CD4-positive, alpha-beta T cell treated with Interleukin-15 for 1 hour (primary cell): ENCODE measurements around the gene AQP2.

Source experiments
- DNase-seq: peaks from one replicate; pipeline ENCODE4 v3.0.0-alpha.2; 2020

The AQP2 gene, protein sequence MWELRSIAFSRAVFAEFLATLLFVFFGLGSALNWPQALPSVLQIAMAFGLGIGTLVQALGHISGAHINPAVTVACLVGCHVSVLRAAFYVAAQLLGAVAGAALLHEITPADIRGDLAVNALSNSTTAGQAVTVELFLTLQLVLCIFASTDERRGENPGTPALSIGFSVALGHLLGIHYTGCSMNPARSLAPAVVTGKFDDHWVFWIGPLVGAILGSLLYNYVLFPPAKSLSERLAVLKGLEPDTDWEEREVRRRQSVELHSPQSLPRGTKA

GRCh38 chr12:49950273-49951251 lies at the start of gene AQP2:
AQP2 (plus strand) TSS chr12:49950737; CDS start chr12:49950831, 94 bp downstream.
- no peak for DNase-seq

DNA sequence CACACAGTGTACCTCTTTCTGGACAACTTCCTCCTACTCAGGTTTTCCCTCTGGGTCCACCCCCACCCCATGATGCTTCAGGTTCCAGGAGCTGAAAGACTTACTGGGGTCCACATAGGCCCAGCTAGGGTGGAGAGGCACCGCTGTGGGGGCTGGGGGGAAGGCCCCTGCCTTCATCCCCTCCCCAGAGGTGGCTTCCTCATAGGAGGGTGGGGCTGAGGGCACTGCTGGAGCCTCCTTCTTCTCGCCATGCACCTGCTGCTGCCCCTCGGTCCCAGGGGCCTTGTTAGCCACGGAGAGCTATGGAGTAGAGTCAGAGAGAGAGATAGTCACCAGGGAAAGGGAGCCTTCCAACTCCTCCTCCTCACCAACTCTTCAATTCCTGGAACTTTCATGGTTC lies 49.5 kb upstream of the AQP2 start:
- no peak for DNase-seq

- no peak for DNase-seq
Measured at GRCh38 chr12:49901986-49902385, 48.6 kb upstream of the AQP2 start.

GRCh38 chr12:49902399-49903350 lies 47.9 kb upstream of the AQP2 start:
- no peak for DNase-seq

DNA sequence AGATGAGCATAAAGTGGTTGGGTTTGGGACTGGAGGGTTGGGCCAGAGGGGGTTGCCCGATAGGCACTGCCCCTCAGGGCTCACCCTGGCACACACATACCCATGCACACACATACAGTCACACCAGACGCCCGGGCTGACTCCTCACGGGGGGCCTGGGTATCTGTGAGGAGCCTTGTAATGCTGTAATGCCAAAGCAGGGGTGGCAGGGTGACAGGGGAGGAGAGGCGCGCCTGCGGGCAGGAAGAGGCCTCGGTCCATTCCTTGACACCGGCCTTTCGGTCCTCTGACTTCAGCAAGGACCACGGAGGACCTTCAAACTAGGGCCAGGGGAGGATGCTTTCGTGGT lies 47.2 kb upstream of the AQP2 start:
- DNase-seq: no peak

DNA sequence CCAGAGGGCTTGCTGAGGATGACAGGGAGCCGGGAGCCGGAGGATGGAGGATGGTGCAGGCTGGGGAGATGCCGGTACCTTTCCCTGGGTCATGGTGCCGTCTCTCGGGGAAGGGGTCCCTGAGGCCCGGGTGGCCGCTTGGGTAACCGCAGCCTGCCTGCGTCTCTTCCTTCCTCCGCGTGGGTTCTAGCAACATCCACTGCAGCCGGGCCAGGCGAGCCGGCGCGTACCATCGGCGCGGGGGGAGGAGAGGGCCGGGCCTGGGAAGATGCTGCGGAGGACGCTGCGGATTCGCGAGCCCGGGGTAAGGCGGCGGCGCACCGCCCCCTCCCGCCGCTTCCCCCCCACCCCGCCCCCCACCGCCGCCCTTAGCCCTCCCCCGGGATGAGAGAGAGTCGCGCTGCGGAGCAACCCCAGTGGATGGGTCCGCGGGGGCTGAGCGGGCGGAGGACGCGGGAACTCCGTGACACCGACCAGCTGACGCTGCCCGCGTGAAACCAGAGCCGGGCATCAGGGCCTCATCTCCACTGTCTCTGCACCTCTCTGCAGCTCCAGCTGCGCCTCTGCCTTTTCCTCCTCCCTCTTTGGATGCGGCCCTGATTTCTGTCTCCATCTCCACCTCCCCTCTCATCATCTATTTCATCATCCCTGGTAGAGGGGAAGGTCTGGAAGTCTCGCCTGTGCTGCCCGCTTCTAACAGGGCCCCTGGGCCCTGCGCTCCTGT lies 46.7 kb upstream of the AQP2 start, which contains the start of gene FAIM2:
Gene FAIM2 (minus strand): TSS at position 201 of the 724 bp plus-strand sequence. CDS start 108 bp downstream, at position 93.
- DNase-seq: peak; percentile 23

DNA sequence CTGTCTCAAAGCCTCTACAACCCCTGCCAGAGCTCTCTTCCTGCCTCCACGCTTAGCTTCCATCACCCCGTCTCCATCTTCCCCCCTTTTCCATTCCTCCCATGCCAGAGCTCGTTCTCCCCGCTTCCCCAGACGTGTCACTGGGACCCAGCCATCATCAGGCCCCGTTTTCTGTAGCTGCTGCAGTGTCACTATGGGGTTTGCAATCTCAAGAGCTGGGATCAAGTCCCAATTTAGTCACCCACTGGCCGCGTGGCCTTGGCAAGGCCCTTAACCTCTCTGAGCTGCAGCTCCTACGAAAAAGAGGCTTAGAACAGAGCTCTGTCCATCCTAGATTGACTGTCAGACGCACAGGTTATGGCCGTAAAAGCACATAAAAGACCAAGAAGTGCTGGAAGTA lies 45.9 kb upstream of the AQP2 start:
- DNase-seq: no peak

DNA sequence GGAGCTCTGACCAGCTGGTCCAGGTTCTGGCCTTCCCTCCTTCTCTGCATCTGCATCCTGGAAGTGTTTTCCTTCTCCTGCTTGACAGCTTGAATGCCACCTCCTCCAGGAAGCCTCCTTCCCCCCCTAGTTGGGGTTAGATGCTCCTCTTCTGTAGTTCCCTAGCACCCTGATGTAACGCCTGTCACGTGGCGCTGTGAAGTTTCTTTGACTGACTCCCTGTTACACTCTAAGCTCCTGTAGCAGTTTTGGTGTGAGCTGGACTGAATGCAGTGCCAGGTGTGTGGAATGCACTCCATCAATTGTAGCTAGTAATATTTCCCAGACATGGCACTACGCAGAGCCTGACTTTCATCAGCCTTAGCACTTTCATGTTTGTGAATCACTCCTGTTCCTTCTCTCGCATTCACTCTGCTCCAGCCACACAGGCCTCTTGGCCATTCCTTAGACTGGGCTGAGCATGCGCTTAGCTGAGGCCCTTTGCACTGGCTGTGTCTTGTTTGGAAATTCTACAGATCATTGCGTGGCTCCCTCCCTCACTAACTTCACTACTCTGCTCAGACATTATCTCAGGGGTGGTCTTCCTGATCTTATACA lies 44.7 kb upstream of the AQP2 start:
- DNase-seq: no peak

DNA sequence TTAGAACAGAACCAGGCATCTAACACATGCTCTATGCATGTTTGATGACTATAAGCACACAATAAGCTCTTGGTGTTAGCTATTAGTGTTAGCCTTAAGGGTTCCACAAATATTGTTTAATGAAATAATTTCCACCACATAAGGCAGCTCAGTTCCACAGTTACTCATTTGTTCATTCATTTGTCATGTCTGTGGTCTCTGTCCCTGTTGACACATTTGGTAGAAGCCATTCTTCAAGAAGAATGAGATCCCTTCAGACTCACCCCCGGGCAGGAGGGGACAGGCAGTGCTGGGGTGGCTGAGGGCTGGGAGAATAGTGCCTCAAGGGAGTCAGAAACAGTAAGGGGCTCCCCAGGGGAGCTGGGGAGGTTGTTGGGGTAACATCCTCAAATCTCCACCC lies 43.2 kb upstream of the AQP2 start:
- no peak for DNase-seq

GRCh38 chr12:49909356-49909755 lies 41.2 kb upstream of the AQP2 start:
- no peak for DNase-seq

- DNase-seq: no peak
Measured at GRCh38 chr12:49909826-49910225, 40.7 kb upstream of the AQP2 start.

DNA sequence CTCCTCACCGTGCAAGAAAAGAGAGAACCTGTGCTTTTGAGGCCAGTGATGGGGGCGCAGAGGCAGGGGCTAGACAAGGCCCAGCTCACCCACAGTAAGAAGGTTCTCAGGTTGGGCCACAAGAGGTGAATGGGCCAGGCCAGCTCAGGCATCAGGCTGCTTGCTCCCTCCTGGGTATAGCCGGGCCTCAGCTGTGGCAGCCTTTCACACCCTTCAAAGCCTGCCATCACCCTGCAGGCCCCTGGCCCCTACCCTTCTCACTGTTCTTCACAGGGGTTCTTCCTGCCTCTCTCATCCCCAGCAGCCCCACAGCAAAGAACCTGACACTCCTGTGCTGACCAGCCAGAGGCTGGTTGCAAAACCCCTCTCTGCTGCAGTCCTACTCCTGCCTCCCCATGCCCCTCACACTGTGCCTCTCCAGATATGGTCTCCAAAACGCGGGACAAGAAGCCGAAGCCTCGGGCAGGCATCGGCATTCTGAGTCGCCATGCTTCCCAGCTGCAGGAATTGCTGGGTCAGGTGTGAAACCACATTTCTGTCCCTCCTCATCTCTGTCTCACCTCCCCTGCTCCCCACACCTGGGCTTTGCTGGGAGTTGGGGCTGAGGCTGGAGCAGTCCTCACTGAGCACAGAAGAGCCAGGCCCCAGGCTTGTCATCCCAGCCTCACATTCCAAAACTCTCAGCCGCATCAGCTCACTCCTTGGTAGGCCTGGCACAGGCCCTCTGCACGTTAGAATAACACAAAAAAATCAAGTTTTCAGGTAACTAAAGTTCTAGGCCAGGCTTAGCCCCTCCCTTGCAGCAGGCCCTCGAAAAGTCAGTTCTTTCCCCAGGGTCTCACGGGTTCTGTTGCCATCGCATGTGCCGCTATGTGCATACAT lies 40.0 kb upstream of the AQP2 start:
- DNase-seq: no peak

DNA sequence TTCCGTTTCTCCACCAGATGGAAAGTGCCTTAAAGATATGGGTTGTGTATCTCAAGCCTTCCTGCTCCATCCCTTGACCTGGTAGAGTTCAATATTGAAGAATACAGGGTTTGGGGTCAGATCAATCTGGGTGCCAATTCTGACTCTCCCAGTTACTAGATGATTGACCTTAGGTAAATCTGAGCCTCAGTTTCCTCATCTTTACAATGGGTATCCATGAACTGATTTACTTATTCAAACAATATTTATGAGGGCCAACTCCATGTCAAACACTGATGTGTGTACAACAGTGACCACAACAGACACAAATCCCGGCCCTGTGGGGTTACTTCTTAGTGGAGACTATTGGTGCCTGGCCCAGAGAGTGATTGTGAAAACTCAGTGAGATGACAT lies 39.3 kb upstream of the AQP2 start:
- no peak for DNase-seq

DNA sequence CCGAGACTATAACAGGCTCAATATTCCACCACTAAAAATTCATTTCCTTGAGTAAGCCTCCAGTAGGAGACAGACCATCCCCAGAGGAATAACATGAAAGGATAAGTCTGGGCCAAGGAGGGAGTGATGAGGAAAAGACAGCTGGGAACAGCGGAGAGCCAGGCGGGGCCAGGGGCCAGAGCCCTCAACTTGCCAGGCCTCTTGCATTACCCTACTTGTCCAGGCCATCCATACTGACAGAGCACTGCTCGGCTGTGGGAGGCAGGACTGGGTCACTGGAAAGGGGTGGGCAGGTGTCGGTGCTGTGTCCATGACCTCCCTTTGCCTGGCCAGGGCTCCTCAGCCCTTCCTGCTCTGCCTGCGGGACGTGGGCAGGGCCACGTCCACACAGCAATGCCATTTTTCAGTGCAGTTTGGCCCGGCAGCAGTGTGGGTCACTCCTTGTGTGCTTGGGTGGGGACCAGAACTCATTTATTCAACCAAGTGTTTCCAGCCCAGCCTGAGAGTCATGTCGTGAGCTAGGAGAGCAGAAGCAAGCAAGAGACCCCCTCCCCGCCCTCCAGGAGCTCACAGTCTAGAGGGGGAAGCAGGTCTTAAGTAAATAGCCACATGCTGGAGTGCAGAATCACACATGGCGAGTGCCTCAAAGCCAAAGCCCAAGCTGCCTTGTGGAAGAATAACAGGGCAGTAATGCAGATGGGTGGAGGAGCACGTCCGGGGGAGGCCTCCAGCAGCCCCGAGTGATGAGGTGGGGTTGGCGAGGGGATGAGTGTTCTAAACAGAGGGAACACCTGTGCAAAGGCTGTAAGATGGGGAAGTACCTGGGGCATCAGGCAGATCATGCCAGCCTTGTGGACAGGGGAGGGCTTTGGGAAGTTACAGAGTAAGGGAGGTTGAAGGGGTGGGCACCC lies 37.9 kb upstream of the AQP2 start:
- DNase-seq: peak; percentile 1

DNA sequence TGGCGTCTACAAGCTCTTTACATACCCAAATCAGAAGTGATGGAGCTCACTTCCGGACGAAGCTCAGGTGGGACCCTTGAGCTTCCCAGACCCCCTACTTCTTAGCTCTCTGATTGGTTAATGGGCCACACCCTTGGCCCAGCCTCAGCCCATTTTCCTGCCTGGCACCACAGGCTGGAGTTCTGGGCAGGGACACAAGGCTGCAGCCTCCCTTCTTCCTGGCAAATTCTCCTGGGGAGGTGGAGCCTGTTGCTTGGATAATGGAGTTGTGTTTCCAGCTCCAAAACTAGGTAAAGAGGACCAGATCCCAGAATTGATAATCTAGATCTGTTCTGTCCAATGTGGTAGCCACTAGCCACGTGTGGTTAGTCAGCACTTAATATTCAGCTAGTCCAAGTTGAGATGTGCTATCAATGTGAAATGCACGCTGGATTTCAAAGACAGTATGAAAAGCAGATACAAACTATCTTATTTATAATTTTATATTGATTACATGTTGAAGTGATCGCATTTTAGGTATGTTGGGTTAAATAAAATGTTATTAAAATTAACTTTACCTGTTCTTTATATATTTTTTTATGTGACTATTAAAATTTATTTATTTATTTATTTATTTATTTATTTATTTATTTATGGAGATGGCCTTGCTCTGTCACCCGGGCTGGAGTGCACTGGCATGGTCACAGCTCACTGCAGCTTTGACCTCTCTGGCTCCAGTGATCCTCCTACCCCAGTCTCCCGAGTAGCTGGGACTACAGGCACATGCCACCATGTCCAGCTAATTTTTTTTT lies 34.2 kb upstream of the AQP2 start:
- no peak for DNase-seq

- no peak for DNase-seq
Measured at GRCh38 chr12:49917166-49917787, 33.3 kb upstream of the AQP2 start.

GRCh38 chr12:49917788-49918173 lies 32.8 kb upstream of the AQP2 start:
- DNase-seq: no peak

- no peak for DNase-seq
Measured at GRCh38 chr12:49920241-49920914, 30.2 kb upstream of the AQP2 start.
